ENCODE data around the gene ANO2.

ANO2 gene

DNA sequence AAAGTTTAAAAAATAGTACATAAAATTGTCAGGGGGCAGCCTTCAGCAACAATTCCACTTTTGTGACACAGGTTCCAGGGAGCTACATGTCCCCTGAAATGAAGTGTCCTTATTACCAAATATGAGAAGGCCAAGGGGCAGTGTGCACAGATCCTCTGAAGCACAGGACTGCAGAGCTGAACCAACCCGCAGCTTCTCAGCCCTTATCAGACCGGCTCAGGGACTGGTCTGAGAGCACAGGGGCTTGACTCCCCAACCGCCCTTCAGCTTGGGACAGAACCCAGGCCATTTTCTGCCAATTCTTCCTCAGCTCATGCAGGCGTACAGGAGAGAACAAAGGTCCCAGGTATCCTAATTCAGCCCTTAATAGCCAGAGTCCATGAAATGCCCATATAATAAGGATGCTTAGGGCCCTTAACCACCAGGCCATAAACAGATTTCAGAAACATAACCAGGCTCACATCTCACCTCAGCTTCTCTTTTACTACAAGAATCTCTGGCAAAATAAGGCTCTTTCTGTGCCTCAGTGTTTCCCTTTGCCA, 221.3 kb downstream of the ANO2 start:
- DNase-seq (ENCODE audit: low read depth), result no peak

DNA sequence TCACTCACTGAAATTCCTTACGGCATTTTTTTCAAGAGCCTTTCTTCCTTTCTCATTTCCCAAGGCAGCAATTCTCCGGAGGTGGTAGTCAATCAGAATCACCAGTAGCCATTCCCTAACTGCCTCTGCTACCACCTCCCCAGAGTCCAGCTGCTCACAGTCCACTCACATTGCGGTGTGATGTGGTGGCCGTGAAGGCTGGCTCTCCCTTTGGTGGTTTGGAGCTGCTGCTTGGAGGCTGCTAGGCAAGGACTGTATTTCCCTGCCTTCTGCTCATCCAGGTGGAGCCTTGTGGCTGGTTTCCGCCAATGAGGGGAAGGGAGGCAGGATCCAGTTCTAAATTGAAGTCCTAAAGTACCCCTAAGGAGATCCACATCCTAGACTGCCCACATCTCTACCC, 222.0 kb downstream of the ANO2 start:
- no peak for DNase-seq (ENCODE audit: low read depth)

DNA sequence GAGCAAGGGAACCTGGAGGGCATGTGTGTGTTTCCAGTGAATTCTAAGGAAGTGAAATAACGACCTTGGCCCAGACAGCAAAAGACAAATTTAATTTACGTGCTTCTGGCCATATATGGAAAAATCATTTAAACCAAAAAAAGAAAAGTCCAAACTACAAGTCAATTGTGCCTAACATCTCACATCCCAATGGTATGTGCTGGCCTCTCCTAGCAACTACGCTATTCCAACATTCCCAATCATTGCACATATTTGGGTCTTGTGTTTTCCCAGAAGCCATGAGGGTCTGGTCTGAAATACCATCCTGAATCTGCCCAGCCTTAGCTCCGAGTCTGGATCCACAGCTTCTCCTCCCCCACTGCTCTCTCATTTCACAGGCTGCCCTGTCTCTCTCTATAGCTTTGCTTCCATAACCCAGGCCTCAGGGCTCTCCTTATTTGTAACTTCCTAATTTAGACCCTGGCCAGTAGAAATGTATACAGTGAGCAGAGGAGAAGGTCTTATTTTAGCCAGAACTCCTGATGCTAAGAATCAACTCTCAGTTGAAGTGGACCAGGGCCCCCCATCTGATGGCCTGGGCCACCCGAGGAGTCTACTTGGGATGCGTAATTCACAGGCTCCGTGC, 224.6 kb downstream of the ANO2 start:
- DNase-seq (ENCODE audit: low read depth), result no peak

DNA sequence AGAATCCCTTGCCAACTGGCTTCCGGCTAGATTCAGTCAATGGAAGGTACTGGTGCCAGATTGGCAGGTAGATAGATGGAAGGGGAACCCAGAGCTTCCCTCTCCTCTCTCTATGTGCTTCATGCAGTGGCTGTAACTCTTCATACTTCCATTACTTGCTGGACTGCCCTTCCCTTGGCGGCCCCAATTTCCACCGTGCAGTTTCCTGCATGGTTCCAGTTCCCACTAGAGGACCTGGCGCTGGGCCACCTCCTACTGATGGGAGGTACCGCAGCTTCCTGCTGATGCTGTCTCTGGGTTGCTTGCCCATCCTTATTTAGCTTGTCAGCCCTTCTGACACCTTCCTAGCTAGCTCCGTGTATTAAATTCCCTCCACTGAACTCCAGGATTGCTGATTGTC, 226.4 kb downstream of the ANO2 start:
- no peak for DNase-seq (ENCODE audit: low read depth)

DNA sequence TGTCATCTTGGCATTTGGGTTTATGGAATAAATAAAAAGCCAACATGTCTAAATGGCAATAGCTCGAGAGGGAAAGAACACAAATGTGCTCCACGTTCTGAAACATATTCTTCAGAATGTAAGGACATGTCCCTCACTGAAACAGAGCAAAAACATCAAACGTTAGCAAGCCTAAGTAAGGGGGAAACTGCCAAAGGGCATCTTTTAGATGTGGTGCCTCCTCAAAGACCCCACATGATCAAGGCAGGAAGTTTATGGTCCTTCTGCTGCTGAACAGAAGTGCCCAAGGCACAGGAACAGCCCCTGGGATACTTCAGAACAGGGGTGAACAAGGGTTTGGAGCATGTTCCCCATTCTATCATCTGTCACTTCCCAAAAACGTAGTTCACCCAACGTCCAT, 227.0 kb downstream of the ANO2 start:
- DNase-seq (ENCODE audit: low read depth), result no peak

DNA sequence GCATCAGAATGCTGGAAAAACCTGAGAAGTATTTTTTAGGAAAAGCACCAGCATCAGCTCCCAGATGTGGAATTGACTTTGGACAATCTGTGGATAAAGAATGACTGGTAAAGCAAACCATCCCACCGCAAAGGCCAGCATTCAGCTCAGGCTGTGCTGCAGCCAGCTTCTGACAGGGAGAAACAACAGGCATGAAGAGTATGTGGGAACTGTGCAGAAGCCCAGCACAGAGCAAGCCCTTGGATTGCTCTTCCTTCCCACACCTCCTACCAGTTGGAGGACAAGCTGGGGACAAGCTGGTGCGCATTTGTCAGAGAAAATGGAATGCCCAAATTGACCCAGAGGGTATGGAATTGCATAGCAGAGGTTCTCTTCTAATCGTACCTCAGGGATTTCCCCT, 228.1 kb downstream of the ANO2 start:
- DNase-seq (ENCODE audit: low read depth), result no peak

DNA sequence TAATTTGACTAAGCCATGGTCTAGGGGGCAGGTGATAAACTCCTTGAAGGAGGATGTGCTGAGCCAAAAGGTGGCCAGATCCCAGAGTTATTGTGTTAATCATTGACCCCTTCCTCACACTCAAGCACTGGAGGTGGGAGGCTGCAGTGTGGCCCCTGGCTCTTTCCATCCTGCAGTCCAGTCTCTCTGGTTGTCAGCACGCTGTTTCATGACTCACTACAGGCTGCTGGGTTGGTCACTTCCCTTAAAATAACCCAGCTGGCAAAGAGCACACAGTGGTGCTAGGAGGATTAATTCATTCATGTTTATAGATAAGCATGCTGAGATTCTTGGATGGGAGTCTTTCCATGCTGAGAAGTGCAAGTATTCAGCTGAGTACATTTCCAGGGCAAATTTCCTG, 228.9 kb downstream of the ANO2 start:
- DNase-seq (ENCODE audit: low read depth), result no peak

DNA sequence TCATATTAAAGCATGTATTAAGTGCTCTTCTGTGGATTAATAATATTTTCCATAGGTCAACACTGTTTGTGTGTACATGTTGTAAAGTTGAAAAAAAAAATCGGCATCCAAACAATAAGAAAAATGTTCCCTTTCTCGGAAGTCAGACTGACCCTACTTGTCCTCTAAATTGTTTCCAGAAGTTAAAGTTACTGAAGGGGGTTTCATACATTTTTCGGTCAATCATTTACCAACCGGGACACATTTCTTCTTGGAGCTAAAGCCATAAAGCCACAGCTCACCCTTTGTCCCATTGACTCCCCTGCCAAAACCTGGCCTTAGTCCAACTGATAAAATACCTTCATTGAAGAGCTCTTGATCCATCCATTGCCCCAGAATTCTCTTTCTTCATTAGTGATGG, 230.0 kb downstream of the ANO2 start:
- DNase-seq (ENCODE audit: low read depth), result no peak

DNA sequence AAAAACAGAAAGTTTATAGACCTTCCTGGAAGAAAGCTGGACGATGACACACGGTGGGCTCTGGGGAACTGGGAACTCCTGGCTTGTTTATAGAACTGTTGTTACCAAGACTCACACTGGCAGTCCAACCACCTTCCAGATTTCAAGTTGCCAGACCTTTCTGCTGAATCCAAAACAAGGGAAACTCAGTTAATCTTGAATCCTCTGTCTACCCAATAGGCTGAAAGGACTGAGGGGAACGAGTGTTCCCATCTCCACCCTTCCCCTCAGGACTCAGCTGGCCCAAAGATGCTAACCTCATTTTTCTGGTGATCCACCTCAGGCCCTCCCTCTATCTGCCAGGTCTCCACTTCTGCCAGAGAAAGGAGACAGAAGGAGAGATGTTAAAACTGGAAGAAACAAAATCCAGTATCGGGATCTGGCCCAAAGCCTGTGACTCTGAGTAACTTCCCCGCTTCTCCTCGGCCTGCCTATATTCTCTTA, 231.4 kb downstream of the ANO2 start:
- no peak for DNase-seq (ENCODE audit: low read depth)

DNA sequence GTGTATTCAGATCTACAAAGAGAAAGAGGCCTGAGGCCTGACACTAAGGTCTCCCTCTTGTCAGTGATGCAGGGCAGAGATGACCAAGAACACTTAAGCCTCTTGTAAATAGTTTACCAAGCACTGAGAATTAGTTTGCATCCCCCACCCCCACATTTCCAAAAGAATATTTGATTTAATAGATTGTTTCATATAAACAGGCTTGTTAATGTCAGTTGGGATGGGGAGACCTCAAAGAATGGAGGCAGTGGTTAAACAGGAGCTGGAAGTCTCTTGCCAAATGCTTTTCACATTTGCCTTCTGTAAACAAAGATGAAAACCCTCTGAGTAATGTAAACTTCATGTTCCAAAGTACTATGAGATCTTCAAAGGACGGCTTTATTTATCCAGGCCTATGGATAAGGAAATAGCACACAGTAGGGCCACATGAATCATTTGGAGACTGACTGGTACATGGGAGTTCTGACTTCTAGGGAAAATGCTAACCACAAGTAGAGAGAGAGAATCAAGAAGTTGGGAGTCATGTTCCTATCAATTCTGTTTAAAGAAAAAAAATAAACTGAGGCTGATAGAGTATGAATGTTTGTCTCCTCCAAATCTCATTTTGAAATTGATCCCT, 234.7 kb downstream of the ANO2 start:
- no peak for DNase-seq (ENCODE audit: low read depth)

DNA sequence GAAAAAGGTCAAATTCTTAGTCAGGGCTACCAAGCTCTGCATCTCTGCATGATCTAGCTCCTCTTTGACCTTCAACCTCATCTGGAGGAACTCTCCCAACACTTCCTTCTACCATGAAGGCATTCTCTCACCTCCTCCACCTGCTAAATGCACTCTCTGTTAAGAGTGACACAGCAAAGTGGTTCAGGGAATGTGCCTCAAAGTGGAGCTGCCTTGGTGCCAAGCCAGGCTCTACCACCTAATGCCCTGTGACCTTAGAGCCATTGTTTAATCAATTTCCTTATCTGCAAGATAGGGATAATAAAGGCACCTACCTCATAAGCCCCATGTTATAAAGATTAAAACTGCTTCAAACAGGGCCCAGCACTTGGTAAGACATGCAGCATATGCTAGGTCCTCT, 236.7 kb downstream of the ANO2 start:
- no peak for DNase-seq (ENCODE audit: low read depth)

DNA sequence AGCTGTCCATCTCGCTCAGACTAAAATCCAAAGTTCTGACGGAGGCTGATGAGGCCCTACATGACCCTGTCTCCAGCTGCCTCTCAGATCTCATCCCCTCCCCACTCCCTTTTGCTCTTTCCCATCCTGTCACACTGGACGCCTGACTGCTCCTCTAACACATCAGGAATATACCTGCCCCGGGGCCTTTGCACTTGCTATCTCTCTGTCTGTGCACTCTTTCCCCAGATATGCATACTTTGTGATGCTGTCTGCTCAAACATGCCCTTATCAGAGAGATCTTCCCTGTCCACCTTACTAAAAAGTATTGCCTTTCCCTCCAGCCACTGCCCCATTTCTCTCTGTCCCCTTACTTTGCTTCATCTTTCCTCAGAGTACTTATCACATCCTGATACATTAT, 238.8 kb downstream of the ANO2 start:
- no peak for DNase-seq (ENCODE audit: low read depth)

DNA sequence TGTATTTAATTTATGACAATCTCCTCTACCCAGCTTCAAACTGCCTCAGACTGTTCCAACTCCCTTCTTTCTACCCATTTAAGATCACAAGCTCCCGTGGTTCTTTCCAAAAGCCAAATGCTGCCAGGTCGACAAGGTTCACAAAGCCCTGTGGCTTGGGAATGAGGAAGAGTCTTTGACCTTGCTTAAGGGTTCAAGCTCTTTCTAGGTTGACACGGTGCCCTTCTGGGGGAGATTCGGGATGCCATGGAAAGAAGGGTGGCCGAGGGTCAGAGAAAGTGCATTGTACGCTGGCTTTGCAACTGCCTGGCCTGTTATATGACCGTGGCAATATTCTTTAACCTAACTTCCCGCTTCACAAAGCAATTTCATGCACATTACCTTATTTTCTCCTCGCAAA, 239.3 kb downstream of the ANO2 start:
- no peak for DNase-seq (ENCODE audit: low read depth)

DNA sequence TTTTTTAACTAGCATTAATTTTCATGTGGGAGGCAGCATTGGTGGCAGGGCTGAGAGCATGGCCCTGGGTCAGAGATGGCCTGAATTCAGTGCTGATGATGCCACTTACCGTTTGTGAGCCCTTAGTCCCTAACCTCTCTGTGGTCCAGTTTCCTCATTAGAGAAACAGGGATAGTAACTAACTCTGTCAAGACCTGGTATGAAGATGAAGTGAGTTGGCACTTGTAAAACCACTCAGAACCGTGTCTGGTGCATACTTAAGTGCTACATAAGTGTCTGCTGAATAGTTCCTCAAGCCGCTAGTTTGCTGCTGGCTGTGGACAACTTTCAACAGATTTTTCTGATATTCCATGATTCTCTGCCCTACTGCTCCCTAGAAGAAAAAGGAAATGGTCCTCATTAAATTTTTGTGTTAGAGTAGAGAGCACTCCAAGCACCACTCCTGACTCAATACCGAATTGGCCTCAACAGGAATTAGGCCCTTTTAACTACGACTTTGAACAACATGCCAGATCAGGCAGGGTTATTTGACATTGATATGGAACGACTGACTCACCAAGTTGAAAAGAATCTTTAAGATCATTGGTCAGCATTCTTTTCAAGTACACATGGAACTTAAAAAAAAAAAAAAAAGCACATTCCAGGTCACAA, 250.2 kb downstream of the ANO2 start:
- DNase-seq (ENCODE audit: low read depth), result no peak

DNA sequence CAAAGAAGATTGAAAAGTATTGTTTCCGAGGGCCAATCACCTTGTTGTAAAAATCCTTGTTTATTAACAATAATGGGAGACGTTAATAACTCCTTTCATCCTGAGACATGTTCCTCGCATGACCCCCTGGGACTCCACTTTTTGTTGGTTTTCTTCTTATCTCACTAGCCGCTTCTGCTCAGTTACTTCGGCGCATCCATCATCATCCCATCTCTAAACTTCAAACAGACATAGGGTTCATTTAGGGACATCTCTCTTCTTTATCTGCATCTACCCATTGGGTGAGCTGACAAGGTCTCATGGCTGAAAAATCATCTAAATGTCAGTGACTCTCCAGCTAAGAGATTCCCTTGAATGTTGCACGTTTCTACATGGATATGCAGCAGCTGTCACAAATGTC, 252.2 kb downstream of the ANO2 start:
- DNase-seq (ENCODE audit: low read depth), result no peak

DNA sequence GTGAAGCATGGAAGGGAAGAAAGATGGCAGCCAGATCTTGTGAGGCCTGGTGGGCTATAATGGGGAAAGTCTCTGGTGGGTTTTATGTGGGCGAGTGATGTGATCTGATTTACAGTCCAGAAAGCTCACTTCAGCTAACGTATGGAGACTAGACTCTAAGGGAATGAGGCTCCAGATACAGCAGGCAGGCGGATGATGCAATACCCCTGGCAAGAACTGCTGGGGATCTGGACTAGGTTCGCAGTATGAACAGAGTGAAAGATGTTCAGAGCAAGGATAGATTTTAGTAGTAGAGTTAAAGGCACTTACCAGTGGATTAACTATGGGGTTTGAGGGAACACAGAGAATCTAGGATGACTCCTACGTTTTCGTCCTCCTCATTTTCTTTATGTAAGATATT, 253.1 kb downstream of the ANO2 start:
- no peak for DNase-seq (ENCODE audit: low read depth)

DNA sequence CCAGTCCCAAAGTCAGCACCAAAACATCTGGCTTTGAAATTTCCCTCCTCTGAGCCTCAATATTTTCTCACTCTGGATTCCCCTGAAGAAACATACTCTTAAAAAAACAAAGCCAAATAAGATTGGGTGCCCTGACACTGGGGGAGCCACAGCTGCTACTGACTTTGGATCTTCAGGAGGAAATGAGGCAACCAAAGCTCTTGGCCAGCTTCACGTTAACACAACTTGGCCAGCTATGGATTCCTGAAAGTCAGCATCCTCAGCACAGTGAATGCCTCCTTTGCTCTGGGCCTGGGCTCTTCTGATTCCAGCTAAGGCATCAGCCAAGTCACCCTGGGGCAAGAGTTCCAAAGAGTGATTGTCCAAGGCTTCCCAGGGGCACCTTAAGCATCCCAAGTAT, 254.8 kb downstream of the ANO2 start:
- no peak for DNase-seq (ENCODE audit: low read depth)

DNA sequence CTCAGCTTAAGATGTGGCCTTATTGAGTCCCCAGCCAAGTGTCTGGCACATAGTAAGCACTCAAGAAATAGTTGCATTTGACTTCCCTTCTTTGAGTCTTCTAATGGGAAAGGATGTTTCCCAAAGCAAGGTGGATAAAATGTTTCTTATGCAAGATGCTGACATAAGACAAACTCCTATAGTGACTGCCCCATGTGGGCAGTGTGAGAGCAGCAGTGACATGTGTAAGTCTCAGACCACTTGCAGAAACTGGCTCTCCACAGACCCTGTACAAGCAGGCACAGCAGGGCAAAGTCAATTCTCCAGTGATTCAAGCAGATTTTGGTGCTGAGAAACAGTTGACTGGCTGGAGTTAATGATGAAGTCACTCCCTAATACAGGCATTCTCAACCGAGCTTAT, 255.3 kb downstream of the ANO2 start:
- DNase-seq (ENCODE audit: low read depth), result no peak

DNA sequence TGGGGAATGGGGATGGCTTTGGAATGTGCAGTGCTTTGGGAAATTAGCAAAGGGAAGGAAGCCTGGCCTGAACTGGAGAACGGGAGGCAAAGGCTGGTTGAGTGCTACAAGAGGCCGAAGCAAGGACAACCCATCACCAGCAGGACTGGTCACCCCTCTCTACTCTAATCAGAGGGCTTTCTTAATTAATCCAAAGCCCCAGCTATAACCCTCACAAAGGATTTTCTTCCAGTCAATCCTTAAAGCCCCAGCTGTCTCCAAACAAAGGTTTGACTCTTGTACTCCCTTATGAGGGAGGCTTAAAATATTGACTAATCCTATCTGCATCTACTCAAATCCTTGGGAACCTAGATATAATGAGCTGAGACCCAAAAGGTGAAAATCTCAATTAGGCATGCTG, 256.8 kb downstream of the ANO2 start:
- no peak for DNase-seq (ENCODE audit: low read depth)

DNA sequence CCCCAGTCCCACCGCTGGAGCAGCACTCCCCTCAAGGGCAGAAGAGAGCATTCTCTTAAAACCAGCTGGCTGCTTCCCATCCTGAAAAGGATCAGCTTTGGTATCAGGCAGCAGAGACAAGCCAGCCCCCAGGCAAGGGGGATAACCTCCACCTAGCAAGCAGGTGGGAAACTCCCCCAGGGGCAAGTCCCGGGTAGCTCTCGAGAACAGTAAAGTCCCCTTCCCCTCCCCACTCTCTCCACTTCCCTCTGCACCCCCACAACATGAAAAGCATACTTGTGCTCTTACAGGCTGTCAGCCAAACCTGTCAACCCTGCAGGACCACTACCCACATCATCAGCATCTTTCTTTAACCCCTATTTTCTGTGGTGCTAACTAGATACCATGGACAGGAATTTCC, 259.1 kb downstream of the ANO2 start:
- DNase-seq (ENCODE audit: low read depth), result no peak

DNA sequence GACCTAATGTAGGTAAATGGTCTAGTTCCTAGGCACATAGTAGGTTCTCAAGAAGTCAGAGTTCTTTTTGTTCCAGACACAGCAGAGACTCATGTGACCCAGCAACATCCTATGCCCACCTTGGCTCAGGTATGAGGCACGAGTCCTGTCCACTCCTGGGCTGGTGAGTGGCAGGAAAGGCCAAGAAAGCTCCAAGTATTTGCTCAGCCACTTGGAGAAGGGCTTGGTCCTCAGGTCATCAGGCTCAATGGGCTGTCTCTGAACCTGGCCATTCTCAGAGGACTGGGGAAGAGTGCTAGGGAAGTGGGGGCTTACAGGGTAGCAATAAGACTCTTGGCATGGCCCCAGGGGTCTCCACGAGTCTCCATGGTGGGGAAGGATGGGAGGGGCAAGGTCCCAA, 260.1 kb downstream of the ANO2 start:
- DNase-seq (ENCODE audit: low read depth), result no peak

DNA sequence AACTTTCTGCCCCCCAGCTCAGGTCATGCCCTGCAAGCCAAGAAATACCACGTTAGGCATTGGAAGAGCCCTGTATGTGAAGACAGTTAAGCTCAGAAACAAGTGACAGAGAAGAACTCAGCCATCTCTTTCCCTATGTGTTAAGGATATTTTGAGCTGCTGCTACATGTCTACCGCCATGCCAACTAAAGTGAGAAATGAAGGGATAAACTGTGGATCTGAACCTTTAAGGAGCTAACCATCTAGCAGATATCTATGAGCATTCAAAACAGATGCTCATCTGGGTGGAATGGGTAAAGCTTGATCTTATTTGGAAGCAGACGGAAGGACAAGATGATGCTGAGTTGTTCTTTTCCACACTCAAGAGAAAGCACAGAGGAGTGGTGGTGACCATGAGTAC, 262.5 kb downstream of the ANO2 start:
- no peak for DNase-seq (ENCODE audit: low read depth)

DNA sequence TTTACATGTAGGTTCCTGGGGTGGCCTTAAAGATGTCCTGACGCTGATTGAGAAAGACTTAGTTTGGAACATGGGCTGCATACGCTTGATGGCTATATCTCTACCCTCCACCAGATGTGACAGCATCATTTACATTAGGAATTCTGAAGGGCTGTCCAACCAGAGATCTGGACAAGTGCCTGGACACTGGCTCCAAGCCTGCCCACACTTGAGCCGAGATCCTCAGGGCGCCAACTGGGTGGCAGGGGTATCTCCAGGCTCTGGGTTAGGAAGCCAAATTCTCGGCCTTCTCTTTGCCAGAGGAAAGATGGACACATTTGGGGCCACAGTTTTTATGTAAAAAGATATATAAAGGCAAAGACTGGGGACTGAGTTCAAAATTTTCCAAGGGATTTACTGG, 266.9 kb downstream of the ANO2 start:
- no peak for DNase-seq (ENCODE audit: low read depth)

Data from T follicular helper cell (primary cell).